Measurements from ENCODE around the gene ALDH3A1.

Gene ALDH3A1

DNA sequence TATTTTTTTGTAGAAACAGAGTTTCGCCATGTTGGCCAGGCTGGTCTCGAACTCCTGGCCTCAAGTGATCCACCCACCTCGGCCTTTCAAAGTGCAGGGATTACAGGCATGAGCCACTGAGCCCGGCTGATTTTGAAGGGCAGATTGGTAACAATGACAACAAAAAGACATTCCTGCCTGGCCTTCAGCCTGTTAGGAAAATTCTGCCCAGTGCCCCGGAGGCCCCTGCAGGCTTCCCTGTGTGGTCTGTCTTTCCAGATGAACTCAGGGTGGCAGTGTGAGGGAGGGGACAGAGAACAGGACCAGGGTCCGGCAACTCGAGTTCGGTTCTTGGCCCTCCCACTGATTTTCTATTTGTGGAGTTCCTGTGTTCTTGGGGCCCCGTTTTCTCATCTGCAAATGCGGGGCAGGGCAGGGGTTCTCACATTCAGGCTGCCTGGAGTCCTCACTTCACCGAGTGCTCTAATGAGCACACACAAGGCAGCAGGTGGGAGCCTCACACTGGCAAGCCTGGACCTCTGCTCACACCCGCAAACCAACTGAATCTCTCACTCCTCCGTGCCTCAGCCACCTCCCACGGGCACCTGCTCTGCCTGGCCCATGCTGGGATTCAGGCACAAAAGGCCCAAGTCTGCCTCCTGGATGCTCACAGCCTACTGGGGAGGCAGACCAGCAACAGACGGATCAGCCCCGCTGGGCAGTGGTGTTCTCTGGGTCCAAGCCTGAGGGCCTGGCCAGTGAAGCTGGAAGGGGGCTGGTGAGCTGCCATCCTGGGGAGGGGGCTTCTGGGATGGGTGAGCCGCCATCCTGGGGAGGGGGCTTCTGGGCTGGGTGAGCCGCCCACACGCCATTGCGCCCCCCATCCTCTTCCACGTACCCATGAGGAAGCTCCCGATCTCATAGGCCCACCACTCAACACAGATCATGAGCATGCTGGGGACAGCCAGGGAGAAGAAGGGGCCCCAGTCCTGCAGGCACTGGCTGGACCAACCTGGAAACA lies 42.0 kb downstream of the ALDH3A1 start:
- H3K4me3 ChIP-seq (IDR thresholded peaks at IDR 0.05; ENCODE audit: insufficient read depth, low read depth, low read length): no peak overlapping the region
- H3K79me2 ChIP-seq (ENCODE audit: insufficient read depth, low read depth): no peaks in the 10 kb centered on the region
- H3K4me2 ChIP-seq: no peak overlapping the region
- TF ChIP-seq, protein P1, sequence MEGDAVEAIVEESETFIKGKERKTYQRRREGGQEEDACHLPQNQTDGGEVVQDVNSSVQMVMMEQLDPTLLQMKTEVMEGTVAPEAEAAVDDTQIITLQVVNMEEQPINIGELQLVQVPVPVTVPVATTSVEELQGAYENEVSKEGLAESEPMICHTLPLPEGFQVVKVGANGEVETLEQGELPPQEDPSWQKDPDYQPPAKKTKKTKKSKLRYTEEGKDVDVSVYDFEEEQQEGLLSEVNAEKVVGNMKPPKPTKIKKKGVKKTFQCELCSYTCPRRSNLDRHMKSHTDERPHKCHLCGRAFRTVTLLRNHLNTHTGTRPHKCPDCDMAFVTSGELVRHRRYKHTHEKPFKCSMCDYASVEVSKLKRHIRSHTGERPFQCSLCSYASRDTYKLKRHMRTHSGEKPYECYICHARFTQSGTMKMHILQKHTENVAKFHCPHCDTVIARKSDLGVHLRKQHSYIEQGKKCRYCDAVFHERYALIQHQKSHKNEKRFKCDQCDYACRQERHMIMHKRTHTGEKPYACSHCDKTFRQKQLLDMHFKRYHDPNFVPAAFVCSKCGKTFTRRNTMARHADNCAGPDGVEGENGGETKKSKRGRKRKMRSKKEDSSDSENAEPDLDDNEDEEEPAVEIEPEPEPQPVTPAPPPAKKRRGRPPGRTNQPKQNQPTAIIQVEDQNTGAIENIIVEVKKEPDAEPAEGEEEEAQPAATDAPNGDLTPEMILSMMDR (conservative IDR thresholded peaks at IDR 0.05; ENCODE audit: low read depth, low read length): no peak
- no peak overlapping the region for H3K9ac ChIP-seq
- H4K20me1 ChIP-seq (ENCODE audit: insufficient read depth): no peaks in the 10 kb centered on the region
- no peak overlapping the region for H3K27ac ChIP-seq
- no peaks in the 10 kb centered on the region for H3K36me3 ChIP-seq (ENCODE audit: insufficient read depth)
- no peak overlapping the region for H2AFZ ChIP-seq (ENCODE audit: low read depth)
- no peaks in the 10 kb centered on the region for H3K27me3 ChIP-seq (ENCODE audit: insufficient read depth, low read depth)
- no peaks in the 10 kb centered on the region for H3K4me1 ChIP-seq (ENCODE audit: low read depth, poor library complexity, severe bottlenecking)

DNA sequence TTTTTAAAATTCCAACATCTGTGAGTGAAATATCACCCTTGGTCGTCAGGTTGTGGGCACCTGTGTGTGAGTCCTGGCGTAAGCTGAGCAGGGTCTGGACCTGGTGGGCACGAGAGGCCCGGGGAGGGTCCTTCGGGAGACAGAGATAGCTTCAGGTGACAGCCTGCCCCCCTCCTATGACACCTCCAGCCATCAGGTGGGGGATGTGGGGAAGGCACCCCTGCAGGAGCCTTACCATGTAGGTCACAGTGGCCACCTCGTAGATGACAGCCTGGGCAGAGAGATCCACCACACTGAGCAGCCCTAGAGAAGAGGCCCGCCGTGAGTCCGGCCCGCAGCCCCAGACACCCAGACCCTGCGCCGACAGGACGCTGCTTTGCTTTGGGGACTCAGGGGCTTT lies 42.9 kb downstream of the ALDH3A1 start:
- Histone ChIP-seq H3K4me3 (IDR thresholded peaks at IDR 0.05; ENCODE audit: insufficient read depth, low read depth, low read length) (no peak overlapping the region), H3K27ac (no peak overlapping the region), H3K9ac (no peak overlapping the region), H3K79me2 (ENCODE audit: insufficient read depth, low read depth) (no peaks in the 10 kb centered on the region), H4K20me1 (ENCODE audit: insufficient read depth) (no peaks in the 10 kb centered on the region), H3K27me3 (ENCODE audit: insufficient read depth, low read depth) (no peaks in the 10 kb centered on the region), H3K4me2 (no peak overlapping the region), H3K36me3 (ENCODE audit: insufficient read depth) (no peaks in the 10 kb centered on the region), H2AFZ (ENCODE audit: low read depth) (no peak overlapping the region), H3K4me1 (ENCODE audit: low read depth, poor library complexity, severe bottlenecking) (no peaks in the 10 kb centered on the region)
- TF ChIP-seq, protein P1 (conservative IDR thresholded peaks at IDR 0.05; ENCODE audit: low read depth, low read length): no peak

DNA sequence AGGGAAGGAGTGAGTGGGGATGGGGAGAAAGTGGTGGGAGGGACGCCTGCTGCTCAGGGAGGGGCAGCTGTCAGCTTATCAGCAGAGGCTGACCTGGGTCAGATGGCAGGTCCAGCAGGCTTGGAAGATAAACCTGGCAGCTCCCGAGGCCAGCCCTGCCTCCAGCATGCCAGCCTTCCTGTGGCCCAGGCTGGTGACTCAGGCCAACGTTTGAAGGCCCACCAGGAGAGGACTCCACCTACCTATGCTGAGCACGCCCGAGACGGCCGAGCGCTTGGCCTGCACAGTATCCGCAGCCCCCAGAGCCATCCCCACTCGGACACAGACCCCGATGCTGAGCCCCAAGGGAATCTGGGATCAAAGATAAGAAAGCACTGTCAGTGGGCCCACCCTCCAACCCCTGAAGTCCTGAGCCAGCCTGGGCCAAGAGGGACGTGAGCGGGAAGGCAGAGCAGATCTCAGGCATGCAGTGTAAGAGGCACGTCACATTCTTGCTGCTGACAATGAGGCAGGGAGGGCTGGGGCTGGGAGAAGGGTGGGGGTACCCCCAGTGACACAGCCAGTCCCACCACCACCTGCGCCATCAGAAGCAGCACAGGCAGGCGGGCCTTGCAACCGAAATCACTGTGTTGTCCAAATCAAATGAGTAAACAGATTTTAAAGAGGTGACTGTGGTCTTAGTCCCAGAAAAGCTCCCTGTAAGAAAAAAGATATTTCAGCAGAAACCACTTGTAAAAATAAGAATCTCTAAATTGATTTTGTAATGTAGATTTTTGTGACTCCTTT lies 44.1 kb downstream of the ALDH3A1 start:
- no peaks in the 10 kb centered on the region for H3K79me2 ChIP-seq (ENCODE audit: insufficient read depth, low read depth)
- no peak overlapping the region for H2AFZ ChIP-seq (ENCODE audit: low read depth)
- TF ChIP-seq, protein P1 (conservative IDR thresholded peaks at IDR 0.05; ENCODE audit: low read depth, low read length): no peak
- no peak overlapping the region for H3K27ac ChIP-seq
- H3K4me3 ChIP-seq (IDR thresholded peaks at IDR 0.05; ENCODE audit: insufficient read depth, low read depth, low read length): no peak overlapping the region
- no peaks in the 10 kb centered on the region for H3K36me3 ChIP-seq (ENCODE audit: insufficient read depth)
- H3K9ac ChIP-seq: no peak overlapping the region
- H4K20me1 ChIP-seq (ENCODE audit: insufficient read depth): no peaks in the 10 kb centered on the region
- no peaks in the 10 kb centered on the region for H3K4me1 ChIP-seq (ENCODE audit: low read depth, poor library complexity, severe bottlenecking)
- no peaks in the 10 kb centered on the region for H3K27me3 ChIP-seq (ENCODE audit: insufficient read depth, low read depth)
- H3K4me2 ChIP-seq: no peak overlapping the region

DNA sequence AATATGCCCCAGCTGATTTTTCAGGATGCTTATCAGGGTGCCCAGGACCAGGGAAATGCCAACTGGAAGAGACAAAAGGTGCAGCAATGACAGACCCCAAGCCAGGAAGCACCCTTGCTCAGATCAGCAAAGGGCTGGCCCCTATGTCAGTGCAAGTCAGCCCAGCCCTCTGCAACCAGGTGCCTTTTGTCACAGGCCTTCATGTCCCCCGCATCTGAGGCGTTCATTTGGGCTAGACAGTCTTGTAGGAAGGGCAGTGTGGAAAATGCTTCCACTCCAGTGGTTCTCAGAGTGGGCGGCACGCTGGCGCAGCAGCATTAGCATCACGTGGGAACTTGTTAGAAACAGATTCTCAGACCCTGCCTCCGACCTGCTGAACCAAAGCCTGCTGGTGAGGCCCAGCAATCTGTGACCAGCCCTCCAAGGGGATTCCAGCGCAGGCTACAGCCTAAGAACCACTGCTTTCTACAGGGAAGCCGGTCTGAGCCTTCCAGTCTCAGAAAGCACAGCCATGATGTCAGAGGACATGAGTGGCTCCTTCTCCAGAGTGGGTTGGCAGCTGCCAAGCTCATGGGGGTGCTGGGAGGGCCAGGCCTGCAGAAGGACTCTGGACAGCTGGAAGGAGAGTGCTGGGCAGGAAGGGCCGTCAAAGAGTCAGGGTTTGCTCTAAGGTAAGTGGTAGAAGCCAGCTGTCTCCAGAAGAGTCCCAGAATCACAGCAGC lies 44.8 kb downstream of the ALDH3A1 start:
- Histone ChIP-seq H3K4me1 (ENCODE audit: low read depth, poor library complexity, severe bottlenecking) (no peaks in the 10 kb centered on the region), H3K27me3 (ENCODE audit: insufficient read depth, low read depth) (no peaks in the 10 kb centered on the region), H3K4me3 (IDR thresholded peaks at IDR 0.05; ENCODE audit: insufficient read depth, low read depth, low read length) (no peak overlapping the region), H3K4me2 (no peak overlapping the region), H2AFZ (ENCODE audit: low read depth) (no peak overlapping the region), H4K20me1 (ENCODE audit: insufficient read depth) (no peaks in the 10 kb centered on the region), H3K79me2 (ENCODE audit: insufficient read depth, low read depth) (no peaks in the 10 kb centered on the region), H3K9ac (no peak overlapping the region), H3K27ac (no peak overlapping the region), H3K36me3 (ENCODE audit: insufficient read depth) (no peaks in the 10 kb centered on the region)
- TF ChIP-seq, protein P1 (conservative IDR thresholded peaks at IDR 0.05; ENCODE audit: low read depth, low read length): no peak
